Effector memory CD4-positive, alpha-beta T cell (primary cell): ENCODE data around the gene RBM28.

Source experiments
- DNase-seq, 3 donors: peaks; one replicate each; pipeline ENCODE4 v3.0.0-alpha.2; 2020
- H3K27ac ChIP-seq: 2 replicates; pipeline ENCODE4 v1.7.0; 2013; ENCODE audit warnings: mild to moderate bottlenecking, low read length, moderate library complexity; ENCODE audit not compliant: insufficient read depth, poor library complexity, severe bottlenecking
- H3K27me3 ChIP-seq: replicated peaks from 2 replicates; pipeline ENCODE4 v1.7.0; 2013; ENCODE audit warnings: mild to moderate bottlenecking, low read length; ENCODE audit not compliant: insufficient read depth, control insufficient read depth, poor library complexity, severe bottlenecking
- H3K36me3 ChIP-seq: 2 replicates; pipeline ENCODE4 v1.7.0; 2013; ENCODE audit warnings: mild to moderate bottlenecking, low read length, moderate library complexity; ENCODE audit not compliant: control insufficient read depth, insufficient read depth
- H3K4me1 ChIP-seq: 2 replicates; pipeline ENCODE4 v1.7.0; 2013; ENCODE audit warnings: low read length, mild to moderate bottlenecking; ENCODE audit not compliant: control insufficient read depth, insufficient read depth, poor library complexity, severe bottlenecking
- H3K4me3 ChIP-seq: 2 replicates; pipeline ENCODE4 v1.7.0; 2013; ENCODE audit warnings: low read length, low read depth, mild to moderate bottlenecking; ENCODE audit not compliant: insufficient read depth, poor library complexity, severe bottlenecking
- H3K9me3 ChIP-seq: 2 replicates; pipeline ENCODE4 v1.7.0; 2013; ENCODE audit warnings: mild to moderate bottlenecking, low read length, moderate library complexity; ENCODE audit not compliant: control insufficient read depth

RBM28 gene

DNA sequence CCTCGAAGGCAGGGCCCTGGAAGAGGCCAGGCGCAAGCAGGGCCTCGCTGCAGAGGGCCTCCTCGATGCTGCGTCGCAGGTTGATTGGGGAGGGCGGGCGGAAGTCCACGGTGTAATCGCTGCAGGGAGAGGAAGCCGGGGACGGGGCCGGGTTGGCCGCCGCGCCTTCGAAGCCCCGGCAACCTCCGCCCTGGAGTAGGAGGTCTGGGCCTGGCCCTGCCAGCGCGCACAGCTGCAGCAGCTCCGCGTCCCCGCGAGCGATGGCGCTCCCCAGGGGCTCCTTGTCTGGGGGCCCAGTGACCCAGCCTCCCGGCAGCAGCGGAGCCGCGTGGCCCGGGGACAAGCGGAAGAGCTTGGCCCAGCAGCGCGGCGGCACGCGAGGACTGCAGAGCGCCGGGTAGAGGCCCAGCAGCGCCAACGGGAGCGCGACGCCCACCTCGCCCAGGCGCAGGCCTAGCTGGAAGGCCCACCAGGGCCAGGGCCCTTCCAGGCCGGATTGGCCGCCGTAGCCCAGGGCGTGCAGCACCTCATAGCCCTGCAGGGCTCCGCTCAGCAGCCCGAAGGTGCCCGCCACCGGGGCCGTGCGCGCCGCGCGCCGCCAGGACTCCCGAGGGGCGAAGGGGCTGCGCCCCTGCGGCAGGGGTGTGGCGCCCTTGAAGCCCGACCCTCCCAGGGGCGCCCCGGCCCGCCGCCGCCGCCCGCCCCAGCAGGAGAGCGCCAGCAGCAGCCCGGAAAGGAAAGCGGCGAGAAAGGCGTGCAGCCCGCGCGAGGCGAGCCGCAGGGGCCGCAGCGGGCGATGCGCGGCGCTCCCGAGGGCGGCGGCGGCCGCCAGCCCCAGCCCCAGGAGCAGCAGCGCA, 7.8 kb upstream of the RBM28 start:
- no peaks in the 10 kb centered on the region for H3K9me3 ChIP-seq
- H3K4me3 ChIP-seq, result peak overlapping the region; percentile 25
- no peak for DNase-seq
- H3K27me3 ChIP-seq, result peaks cover 14% of the 10 kb centered on the region
- H3K27ac ChIP-seq, result no peak overlapping the region
- peaks cover 11% of the 10 kb centered on the region for H3K4me1 ChIP-seq
- H3K36me3 ChIP-seq, result no peaks in the 10 kb centered on the region

DNA sequence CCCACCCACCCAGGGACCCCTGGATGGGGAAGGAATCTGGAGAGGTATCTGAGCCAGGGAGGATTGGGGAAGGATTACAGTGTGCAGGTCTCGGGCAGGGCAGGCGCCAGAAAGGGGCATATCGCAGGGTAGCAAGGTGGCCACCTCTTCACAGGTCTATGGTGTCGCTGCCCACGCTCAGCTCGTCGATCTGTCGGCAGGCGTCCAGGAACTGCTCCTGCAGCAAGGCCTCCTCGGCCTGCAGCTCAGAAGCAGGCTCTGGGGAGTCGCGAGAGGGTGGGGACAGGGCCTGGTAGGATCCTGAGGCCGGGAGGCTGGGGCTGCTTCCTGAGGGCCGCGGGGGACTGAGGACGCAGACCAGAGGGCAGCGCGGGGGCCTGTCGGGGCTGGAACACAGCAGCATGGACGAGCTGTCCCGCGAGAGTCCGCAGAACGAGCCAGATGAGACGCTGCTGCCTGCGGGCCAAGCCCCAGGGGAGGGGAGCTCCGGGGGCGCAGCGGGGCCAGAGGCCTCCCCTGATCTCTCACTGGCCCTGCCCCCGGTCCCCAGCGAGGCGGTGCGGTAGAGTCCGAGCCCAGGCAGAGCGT, 7.1 kb upstream of the RBM28 start:
- no peak overlapping the region for H3K27ac ChIP-seq
- H3K36me3 ChIP-seq, result no peaks in the 10 kb centered on the region
- peaks cover 11% of the 10 kb centered on the region for H3K4me1 ChIP-seq
- H3K9me3 ChIP-seq, result no peaks in the 10 kb centered on the region
- H3K27me3 ChIP-seq, result peaks cover 14% of the 10 kb centered on the region
- no peak for DNase-seq
- H3K4me3 ChIP-seq, result no peak overlapping the region

DNA sequence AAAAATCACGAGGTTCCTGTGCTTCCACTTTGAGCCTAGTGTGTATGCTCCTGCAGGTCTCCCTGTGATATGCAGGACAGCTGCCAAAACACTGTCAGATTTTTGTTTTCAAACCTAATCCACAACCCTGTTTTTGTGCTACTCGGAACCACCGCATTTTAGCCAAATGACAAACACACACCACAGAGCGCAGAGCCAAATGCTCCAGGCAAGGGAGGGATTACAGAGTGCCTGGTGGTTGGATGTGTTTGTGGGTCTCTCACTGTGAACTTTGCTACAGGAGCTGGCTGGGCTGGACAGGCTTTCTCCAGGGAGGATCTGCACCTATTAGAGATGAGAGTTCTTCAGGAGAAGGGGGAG, 5.7 kb upstream of the RBM28 start:
- Histone ChIP-seq H3K4me3 (no peak overlapping the region), H3K27me3 (peaks cover 14% of the 10 kb centered on the region), H3K9me3 (no peaks in the 10 kb centered on the region), H3K27ac (no peak overlapping the region), H3K36me3 (no peaks in the 10 kb centered on the region), H3K4me1 (peaks cover 11% of the 10 kb centered on the region)
- no peak for DNase-seq

DNA sequence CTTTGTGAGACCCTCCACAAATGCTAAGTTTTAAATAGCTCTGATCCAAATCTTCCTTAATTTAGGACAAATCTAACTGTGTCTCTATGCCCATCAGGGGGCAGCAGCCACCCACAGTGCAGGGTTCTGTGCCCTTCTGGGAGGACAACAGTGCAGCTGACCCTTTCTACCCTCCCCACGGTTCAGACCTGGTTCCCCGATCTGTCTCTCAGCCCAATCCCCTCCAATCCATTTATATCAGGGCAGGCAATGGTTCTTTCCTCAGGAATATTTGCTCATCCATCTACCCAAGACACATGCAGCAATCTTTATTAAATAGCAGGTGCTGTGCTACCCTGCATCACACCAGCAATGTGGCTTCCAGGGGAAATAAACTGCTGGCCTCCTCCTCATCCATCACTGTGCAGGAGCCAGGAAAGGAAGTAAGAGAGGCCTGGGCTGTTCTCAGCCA, 4.0 kb upstream of the RBM28 start:
- DNase-seq, result peak in 1 of 3 donors; percentile 34
- Histone ChIP-seq H3K9me3 (no peaks in the 10 kb centered on the region), H3K27me3 (peaks cover 12% of the 10 kb centered on the region), H3K36me3 (no peaks in the 10 kb centered on the region), H3K27ac (no peak overlapping the region), H3K4me3 (no peak overlapping the region), H3K4me1 (peaks cover 16% of the 10 kb centered on the region)

DNA sequence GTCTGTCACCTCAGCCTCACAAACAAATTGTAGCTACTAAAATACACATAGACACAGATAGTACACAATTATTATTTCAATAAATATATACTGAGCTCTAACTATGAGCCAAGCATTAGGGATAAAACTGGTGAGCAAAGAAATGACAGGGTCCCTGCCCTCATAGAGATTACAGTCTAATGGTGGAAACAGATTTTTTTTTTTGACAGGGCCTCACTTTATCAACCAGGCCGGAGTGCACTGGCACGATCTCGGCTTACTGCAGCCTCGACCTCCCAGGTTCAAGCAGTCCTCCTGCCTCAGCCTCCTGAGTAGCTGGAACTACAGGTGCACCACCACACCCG, 695 bp upstream of the RBM28 start:
- no peak for DNase-seq
- Histone ChIP-seq H3K4me3 (no peak overlapping the region), H3K27me3 (no peaks in the 10 kb centered on the region), H3K36me3 (peaks cover 4% of the 10 kb centered on the region), H3K9me3 (no peaks in the 10 kb centered on the region), H3K27ac (no peak overlapping the region), H3K4me1 (peaks cover 14% of the 10 kb centered on the region)

DNA sequence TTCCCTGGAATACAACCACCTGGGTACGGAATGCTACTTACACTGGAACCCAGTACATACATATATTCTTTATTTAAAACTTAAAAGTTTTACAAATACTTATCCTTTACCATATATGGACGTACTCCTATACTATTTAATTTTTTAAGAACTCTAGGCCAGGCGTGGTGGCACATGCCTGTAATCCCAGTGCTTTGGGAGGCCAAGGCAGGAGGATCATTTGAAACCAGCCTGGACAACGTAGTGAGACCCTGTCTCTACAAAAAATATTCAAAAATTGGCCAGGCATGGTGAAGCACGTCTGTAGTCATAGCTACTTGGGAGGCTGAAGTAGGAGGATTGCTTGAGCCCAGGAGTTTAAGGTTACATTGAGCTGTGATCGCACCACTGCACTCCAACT, 2.0 kb downstream of the RBM28 start:
- no peak overlapping the region for H3K27ac ChIP-seq
- no peak for DNase-seq
- H3K4me1 ChIP-seq, result peaks cover 14% of the 10 kb centered on the region
- H3K9me3 ChIP-seq, result no peaks in the 10 kb centered on the region
- peaks cover 23% of the 10 kb centered on the region for H3K36me3 ChIP-seq
- no peak overlapping the region for H3K4me3 ChIP-seq
- no peaks in the 10 kb centered on the region for H3K27me3 ChIP-seq

DNA sequence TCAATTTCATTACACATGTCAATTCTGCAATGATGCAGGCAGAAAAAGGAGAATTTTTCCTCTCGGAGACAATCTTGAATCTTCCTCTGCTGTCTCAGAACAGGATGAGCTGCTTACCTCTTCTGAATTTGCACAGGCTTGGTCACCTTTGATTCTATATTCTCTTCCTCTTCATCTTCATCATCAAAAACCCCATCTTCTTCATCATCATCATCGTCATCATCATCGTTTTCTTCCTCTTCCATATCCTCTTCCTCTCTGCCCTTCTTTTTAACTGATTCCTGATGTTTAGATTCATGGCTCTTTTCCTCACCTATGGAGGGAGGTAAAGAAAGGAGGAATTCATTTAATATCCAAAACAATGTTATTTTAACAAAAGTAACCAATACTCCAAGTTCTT, 8.0 kb downstream of the RBM28 start:
- peaks cover 69% of the 10 kb centered on the region for H3K36me3 ChIP-seq
- no peaks in the 10 kb centered on the region for H3K4me1 ChIP-seq
- H3K27me3 ChIP-seq, result no peaks in the 10 kb centered on the region
- H3K9me3 ChIP-seq, result no peaks in the 10 kb centered on the region
- no peak overlapping the region for H3K4me3 ChIP-seq
- H3K27ac ChIP-seq, result no peak overlapping the region
- no peak for DNase-seq

DNA sequence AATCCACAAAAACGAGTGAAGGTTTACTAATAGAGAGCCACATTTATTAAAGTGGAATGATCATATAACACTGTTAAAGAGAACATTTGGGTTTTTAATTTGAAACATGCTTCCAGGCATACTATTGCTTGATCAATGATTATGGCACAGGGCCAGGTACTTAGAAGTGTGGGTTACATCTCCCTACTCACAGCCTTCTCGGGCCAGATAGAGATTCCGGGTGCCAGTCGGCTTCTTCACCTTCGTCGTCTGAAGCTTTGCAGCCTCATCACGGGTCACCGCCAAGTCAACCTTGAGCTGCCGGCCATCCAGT, 19.4 kb downstream of the RBM28 start:
- no peaks in the 10 kb centered on the region for H3K9me3 ChIP-seq
- H3K27ac ChIP-seq, result no peak overlapping the region
- H3K4me3 ChIP-seq, result no peak overlapping the region
- H3K36me3 ChIP-seq, result peaks cover 69% of the 10 kb centered on the region
- DNase-seq, result no peak
- H3K4me1 ChIP-seq, result no peaks in the 10 kb centered on the region
- H3K27me3 ChIP-seq, result no peaks in the 10 kb centered on the region

DNA sequence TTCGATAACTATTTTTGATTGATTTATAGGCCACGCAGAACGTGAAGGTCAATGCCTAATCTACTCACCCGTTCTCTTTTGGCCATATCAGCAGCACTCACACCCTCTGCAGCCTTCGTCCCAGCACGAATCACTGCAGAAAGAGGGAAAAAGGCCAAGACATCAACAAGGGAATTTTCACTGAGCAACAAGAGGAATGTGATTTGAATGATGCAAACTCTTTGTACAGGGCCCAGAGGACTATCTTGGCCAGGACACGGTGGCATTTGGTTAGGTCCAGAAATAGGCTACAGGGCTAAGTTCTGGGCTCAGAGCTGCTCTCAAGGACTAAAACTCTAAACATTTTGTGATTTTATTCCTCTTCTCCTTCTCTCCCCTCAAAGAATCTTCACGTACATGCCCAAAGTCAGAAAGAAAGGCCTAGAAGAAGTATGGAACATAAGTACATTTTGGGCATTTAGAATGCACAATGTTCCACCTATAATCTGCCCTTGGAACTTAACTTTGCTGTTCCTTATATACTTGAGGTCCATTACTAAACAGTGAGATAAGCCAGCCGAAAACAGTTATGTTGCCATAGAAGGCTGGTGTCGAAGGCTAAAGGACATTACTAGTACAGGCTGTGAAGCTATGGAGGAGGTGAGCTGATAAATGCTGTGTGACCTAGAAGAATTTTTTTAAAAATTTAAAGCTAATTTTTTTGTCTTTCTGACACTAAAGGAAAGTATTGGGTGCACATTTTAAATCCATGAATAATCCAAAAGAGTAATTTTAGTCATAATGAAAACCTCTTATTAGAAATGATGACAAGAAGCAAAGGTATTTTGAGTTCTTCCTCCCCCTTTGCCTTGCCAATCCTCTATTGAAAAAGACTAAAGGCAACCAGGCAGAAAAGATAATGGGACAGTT, 20.0 kb downstream of the RBM28 start:
- Histone ChIP-seq H3K9me3 (no peaks in the 10 kb centered on the region), H3K4me3 (no peak overlapping the region), H3K4me1 (no peaks in the 10 kb centered on the region), H3K27me3 (no peaks in the 10 kb centered on the region), H3K36me3 (peaks cover 69% of the 10 kb centered on the region), H3K27ac (no peak overlapping the region)
- no peak for DNase-seq

DNA sequence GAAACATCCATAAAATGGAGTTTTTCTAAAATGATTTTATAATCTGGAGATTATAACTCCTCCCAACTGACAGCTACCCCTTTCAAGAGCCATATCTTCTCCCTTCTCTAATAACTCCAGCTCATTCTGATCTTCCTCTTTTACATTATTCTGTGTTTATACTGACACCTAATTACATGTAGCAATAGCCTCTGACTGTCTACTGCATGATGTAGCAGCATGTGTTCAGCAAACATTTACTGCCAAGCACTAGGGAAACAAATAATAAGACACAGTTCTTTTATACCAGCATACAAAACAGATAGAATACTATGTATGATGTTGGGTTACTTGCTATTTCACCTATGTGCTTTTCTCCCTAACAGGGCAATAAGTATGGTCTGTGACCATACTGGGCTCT, 20.7 kb downstream of the RBM28 start:
- H3K4me1 ChIP-seq, result no peaks in the 10 kb centered on the region
- H3K36me3 ChIP-seq, result peaks cover 69% of the 10 kb centered on the region
- H3K9me3 ChIP-seq, result no peaks in the 10 kb centered on the region
- H3K27ac ChIP-seq, result no peak overlapping the region
- H3K27me3 ChIP-seq, result no peaks in the 10 kb centered on the region
- H3K4me3 ChIP-seq, result no peak overlapping the region
- DNase-seq, result no peak
